ENCODE results near the gene TOR2A.

TOR2A gene

GRCh38 chr9:127744398-127745110, 9.5 kb upstream of the TOR2A start:
- H3K27me3 ChIP-seq (ENCODE audit: control insufficient read depth, insufficient read depth, low read length) = no peaks in the 10 kb centered on the region
- H3K9ac ChIP-seq = no peak overlapping the region
- no peak overlapping the region for H2AFZ ChIP-seq
- no peak for TF ChIP-seq CTCF (IDR thresholded peaks at IDR 0.05)
- H3K27ac ChIP-seq = no peak overlapping the region
- no peaks in the 10 kb centered on the region for H3K9me3 ChIP-seq (ENCODE audit: control insufficient read depth, low read length)
- no peak overlapping the region for H3K4me3 ChIP-seq (ENCODE audit: low read depth, low read length)
- no peaks in the 10 kb centered on the region for H3K4me1 ChIP-seq
- H3K4me2 ChIP-seq (ENCODE audit: low read length) = no peak overlapping the region
- no peaks in the 10 kb centered on the region for H3K79me2 ChIP-seq
- no peaks in the 10 kb centered on the region for H3K36me3 ChIP-seq (ENCODE audit: control insufficient read depth, insufficient read depth, low read length)

DNA sequence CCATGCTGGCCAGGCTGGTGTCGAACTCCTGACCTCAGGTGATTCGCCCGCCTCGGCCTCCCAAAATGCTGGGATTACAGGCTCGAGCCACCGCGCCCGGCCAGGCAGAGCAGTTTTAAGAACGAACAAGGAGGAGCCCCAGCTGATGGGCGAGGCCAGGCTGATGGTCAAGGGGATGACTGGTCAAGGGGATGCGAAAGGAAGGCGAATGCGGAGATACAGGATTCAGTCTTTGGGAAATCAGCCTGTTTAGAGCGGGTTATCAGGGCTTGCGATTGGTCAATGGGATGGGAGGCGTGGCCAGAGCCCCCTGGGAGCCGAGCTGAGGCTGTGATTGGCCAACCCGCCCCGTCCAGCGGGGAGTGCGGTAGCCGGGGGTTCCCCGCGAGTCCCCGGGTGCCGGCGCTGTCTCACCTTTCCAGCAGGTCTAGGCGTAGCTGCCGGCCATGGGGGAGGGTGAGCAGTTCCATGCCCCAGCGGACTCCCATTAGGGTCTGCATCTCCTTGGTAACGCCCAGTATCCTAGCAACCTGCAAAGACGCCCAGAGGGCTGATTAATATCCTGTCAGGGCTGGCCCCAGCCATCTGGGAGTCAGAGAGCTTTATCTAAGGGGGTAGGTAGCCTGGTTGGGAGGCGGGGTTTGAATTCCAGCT, 7.5 kb upstream of the TOR2A start:
- TF ChIP-seq CTCF (IDR thresholded peaks at IDR 0.05) = no peak
- Histone ChIP-seq H3K79me2 (no peaks in the 10 kb centered on the region), H2AFZ (no peak overlapping the region), H3K4me2 (ENCODE audit: low read length) (peak overlapping the region; percentile 45), H3K36me3 (ENCODE audit: control insufficient read depth, insufficient read depth, low read length) (no peaks in the 10 kb centered on the region), H3K4me1 (no peaks in the 10 kb centered on the region), H3K9ac (no peak overlapping the region), H3K4me3 (ENCODE audit: low read depth, low read length) (peak overlapping the region; percentile 6), H3K27me3 (ENCODE audit: control insufficient read depth, insufficient read depth, low read length) (no peaks in the 10 kb centered on the region), H3K9me3 (ENCODE audit: control insufficient read depth, low read length) (no peaks in the 10 kb centered on the region), H3K27ac (no peak overlapping the region)

GRCh38 chr9:127741831-127742434, 6.8 kb upstream of the TOR2A start:
- H3K79me2 ChIP-seq = no peaks in the 10 kb centered on the region
- H3K27ac ChIP-seq = no peak overlapping the region
- H3K9me3 ChIP-seq (ENCODE audit: control insufficient read depth, low read length) = no peaks in the 10 kb centered on the region
- no peaks in the 10 kb centered on the region for H3K4me1 ChIP-seq
- H3K9ac ChIP-seq = no peak overlapping the region
- H2AFZ ChIP-seq = no peak overlapping the region
- peak overlapping the region; percentile 6 for H3K4me3 ChIP-seq (ENCODE audit: low read depth, low read length)
- H3K36me3 ChIP-seq (ENCODE audit: control insufficient read depth, insufficient read depth, low read length) = no peaks in the 10 kb centered on the region
- H3K4me2 ChIP-seq (ENCODE audit: low read length) = peak overlapping the region; percentile 45
- no peaks in the 10 kb centered on the region for H3K27me3 ChIP-seq (ENCODE audit: control insufficient read depth, insufficient read depth, low read length)
- TF ChIP-seq CTCF (IDR thresholded peaks at IDR 0.05) = no peak

DNA sequence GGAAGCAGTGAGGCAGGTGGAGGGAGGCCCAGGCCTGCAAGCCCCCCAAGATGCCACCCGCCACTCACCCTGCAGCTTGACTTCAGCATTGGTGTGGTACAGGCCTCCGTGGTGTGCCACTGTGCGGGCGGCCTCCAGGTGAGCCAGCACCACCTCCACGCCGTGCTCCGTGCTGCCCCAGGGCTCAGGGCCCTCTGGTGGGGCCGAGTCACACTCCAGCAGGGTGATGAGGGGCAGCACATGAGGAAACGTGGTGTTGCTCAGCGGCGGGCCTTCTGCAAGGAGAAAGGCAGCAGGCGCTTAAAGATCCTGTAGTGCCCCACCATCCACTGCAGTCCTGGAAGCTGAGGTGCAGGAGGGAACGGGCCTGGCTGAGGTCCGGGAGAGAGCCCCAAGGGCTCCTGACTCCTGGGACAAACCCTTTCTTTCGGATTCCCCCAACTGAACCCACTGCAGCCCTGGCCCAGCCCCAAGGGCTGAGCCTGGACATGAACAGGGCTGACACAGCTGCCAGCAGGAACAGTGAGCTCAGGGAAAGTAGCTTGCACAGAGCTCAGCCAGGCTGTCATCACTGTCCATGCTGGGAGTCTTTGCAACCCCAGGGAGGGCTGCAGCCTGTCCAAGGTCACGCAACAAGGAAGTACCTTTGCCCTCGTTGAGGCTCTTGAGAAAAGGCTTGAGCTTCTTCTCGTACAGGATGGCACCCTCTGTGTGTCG, 4.7 kb upstream of the TOR2A start:
- no peak overlapping the region for H3K4me2 ChIP-seq (ENCODE audit: low read length)
- H3K79me2 ChIP-seq = no peaks in the 10 kb centered on the region
- H3K36me3 ChIP-seq (ENCODE audit: control insufficient read depth, insufficient read depth, low read length) = no peaks in the 10 kb centered on the region
- H3K9me3 ChIP-seq (ENCODE audit: control insufficient read depth, low read length) = no peaks in the 10 kb centered on the region
- H2AFZ ChIP-seq = no peak overlapping the region
- no peaks in the 10 kb centered on the region for H3K4me1 ChIP-seq
- H3K27ac ChIP-seq = no peak overlapping the region
- no peaks in the 10 kb centered on the region for H3K27me3 ChIP-seq (ENCODE audit: control insufficient read depth, insufficient read depth, low read length)
- no peak overlapping the region for H3K4me3 ChIP-seq (ENCODE audit: low read depth, low read length)
- H3K9ac ChIP-seq = no peak overlapping the region
- TF ChIP-seq CTCF (IDR thresholded peaks at IDR 0.05) = no peak

All from parathyroid adenoma (tissue), 2 donors.